Brain microvascular endothelial cell (primary cell): Measurements from ENCODE around the gene ABCC1.
"Not testable (repeated sequence)": the region's sequence is repeated elsewhere in the genome, so short reads cannot be mapped to it uniquely, and the experiment has no call there.

Experiments used
- DNase-seq: peaks from one replicate; pipeline ENCODE4 v3.0.0-alpha.2; 2020
- H3K27ac ChIP-seq: fragments of 250-450 bp; sonication (Bioruptor Pico); 2 replicates; pipeline ENCODE4 v1.5.1; 2020; ENCODE audit warnings: mild to moderate bottlenecking, moderate library complexity
- H3K27me3 ChIP-seq: fragments of 250-450 bp; sonication (Bioruptor Pico); replicated peaks from 2 replicates; pipeline ENCODE4 v1.5.1; 2020; ENCODE audit warnings: mild to moderate bottlenecking
- H3K36me3 ChIP-seq: fragments of 250-450 bp; sonication (Bioruptor Pico); replicated peaks from 2 replicates; pipeline ENCODE4 v1.5.1; 2020; ENCODE audit warnings: mild to moderate bottlenecking
- H3K4me3 ChIP-seq: 2 replicates; pipeline ENCODE4 v1.5.1; 2011; ENCODE audit warnings: low read depth, mild to moderate bottlenecking, control low read depth, low read length, moderate library complexity
- in situ Hi-C: cut with HindIII; loops from 2 replicates; pipeline ENCODE4 v1.10.0; 2017; ENCODE audit warnings: low sequenced_read_pairs, low pct_ligation_motif_present
- TF ChIP-seq, protein P1 (sequence below): IDR thresholded peaks from 2 replicates; pipeline ENCODE4 v1.5.1; 2011; ENCODE audit warnings: low read depth, mild to moderate bottlenecking, moderate library complexity, low read length, control low read depth, inconsistent platforms; ENCODE audit errors: missing control alignments

ABCC1 gene

GRCh38 chr16:16185095-16185494 is 235.7 kb downstream of the ABCC1 start:
- Histone ChIP-seq H3K27me3 (no peaks in the 10 kb centered on the region), H3K36me3 (no peaks in the 10 kb centered on the region), H3K27ac (no peak overlapping the region), H3K4me3 (no peak overlapping the region)
- TF ChIP-seq, protein P1, sequence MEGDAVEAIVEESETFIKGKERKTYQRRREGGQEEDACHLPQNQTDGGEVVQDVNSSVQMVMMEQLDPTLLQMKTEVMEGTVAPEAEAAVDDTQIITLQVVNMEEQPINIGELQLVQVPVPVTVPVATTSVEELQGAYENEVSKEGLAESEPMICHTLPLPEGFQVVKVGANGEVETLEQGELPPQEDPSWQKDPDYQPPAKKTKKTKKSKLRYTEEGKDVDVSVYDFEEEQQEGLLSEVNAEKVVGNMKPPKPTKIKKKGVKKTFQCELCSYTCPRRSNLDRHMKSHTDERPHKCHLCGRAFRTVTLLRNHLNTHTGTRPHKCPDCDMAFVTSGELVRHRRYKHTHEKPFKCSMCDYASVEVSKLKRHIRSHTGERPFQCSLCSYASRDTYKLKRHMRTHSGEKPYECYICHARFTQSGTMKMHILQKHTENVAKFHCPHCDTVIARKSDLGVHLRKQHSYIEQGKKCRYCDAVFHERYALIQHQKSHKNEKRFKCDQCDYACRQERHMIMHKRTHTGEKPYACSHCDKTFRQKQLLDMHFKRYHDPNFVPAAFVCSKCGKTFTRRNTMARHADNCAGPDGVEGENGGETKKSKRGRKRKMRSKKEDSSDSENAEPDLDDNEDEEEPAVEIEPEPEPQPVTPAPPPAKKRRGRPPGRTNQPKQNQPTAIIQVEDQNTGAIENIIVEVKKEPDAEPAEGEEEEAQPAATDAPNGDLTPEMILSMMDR: no peak
- no peak for DNase-seq
- in situ Hi-C loops: no loop called here

- H3K4me3 ChIP-seq: no peak overlapping the region
- H3K27ac ChIP-seq: no peak overlapping the region
- no peak for DNase-seq
- TF ChIP-seq, protein P1: no peak
- in situ Hi-C loops: no loop called here
- H3K36me3 ChIP-seq: no peaks in the 10 kb centered on the region
- H3K27me3 ChIP-seq: no peaks in the 10 kb centered on the region
Observed at GRCh38 chr16:16186820-16187219, 237.4 kb downstream of the ABCC1 start.

DNA sequence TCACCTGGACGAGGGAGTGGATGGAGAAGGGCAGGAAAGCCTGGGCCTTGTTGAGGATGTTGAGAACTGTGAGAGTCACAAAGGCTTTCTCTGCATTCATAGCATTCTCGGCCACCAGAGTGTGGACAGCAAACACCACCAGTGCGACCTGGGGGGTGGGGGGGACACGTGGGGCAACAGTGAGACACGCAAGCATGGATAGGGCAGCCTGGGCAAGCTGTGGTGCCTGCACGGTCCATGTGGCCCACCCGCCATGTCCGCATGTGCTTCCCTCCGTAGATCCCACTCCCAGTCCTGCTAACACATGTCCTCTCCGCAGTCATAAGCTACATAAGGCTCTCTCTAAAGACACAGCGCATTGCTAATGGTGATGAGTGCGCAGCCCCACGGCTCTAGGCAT is 239.4 kb downstream of the ABCC1 start:
- in situ Hi-C loops: no loop called here
- no peak for DNase-seq
- Histone ChIP-seq H3K27me3 (no peaks in the 10 kb centered on the region), H3K36me3 (no peaks in the 10 kb centered on the region), H3K27ac (no peak overlapping the region), H3K4me3 (no peak overlapping the region)
- TF ChIP-seq, protein P1: no peak

DNA sequence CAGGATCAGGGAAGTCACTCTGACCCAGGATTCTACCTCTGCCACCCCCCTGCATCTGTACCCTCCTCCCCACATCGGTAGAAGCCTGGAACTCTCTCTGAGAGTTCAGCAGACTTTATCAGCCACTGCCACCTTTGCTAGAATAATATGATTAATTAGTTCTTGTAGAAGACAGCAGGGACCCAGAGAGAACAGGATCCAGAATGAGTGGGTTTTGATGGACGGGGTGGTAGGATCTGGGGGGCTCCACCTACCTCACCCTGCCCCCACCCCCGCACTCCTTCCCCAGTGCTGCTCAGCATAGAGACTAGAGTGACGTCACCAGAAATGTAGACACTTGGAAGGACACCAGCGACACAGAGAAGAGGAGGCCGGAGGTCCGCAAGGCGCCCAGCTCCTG is 240.4 kb downstream of the ABCC1 start:
- TF ChIP-seq, protein P1: no peak
- in situ Hi-C loops: no loop called here
- Histone ChIP-seq H3K27ac (no peak overlapping the region), H3K4me3 (no peak overlapping the region), H3K36me3 (no peaks in the 10 kb centered on the region), H3K27me3 (no peaks in the 10 kb centered on the region)
- DNase-seq: no peak

DNA sequence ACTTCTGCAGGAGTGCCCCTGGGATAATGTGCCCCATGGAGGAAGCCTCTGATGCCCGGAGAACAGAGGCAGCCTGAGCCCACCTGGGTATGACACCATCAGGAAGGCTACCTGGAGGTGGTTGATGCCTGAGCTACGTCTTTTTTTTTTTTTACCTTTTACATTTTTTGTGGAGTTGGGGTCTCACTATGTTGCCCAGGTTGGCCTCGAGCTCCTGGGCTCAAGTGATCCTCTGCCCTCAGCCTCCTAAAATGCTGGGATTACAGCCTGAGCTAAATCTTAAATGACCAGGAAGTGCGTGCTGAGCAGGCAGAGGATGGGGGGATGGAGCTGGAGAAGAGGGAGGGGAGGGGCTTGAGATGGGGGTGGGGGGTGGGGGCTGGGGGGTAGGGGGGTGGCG is 241.1 kb downstream of the ABCC1 start:
- Histone ChIP-seq H3K4me3 (no peak overlapping the region), H3K36me3 (no peaks in the 10 kb centered on the region), H3K27me3 (no peaks in the 10 kb centered on the region), H3K27ac (no peak overlapping the region)
- no peak for DNase-seq
- TF ChIP-seq, protein P1: no peak
- in situ Hi-C loops: no loop called here

- H3K4me3 ChIP-seq, in situ Hi-C loops, H3K27ac ChIP-seq, DNase-seq, H3K27me3 ChIP-seq, H3K36me3 ChIP-seq: not testable (repeated sequence)
Observed at GRCh38 chr16:16190966-16191365, 241.6 kb downstream of the ABCC1 start.
